K562 (cell line): ENCODE measurements around the gene C17orf50. TPM values are rescaled to one million over a fixed set of nuclear protein-coding genes. Genes with fewer than 3 reads are reported as not detected.

Source experiments
- ATAC-seq: fragments of 200-7000 bp; cut with Tn5 transposase; 3 replicates; pipeline ENCODE4 v1.9.1; 2020; ENCODE audit warnings: moderate library complexity
- BruUV-seq: library from RNA; stranded (reverse); fragments of 400-500 nt; replicated peaks from 2 replicates; lab custom pipeline; 2021; lab: Mats Ljungman, UMichigan
- CTCF ChIA-PET: fragments of 300-600 bp; formaldehyde crosslinking; extraction: SDS; loops from one replicate; lab custom pipeline; 2021; ENCODE audit warnings: low intra/inter-chr PET ratio; lab: Yijun Ruan, JAX
- POLR2A ChIA-PET: fragments of 300-600, 350-650 bp; sonication (Branson Sonifier 250); formaldehyde crosslinking; extraction: SDS; loops from one replicate; lab custom pipeline; 2021; ENCODE audit warnings: antibody characterized with exemption, inconsistent platforms; lab: Yijun Ruan, JAX
- DNase-seq, 4 experiments: peaks; one replicate each; pipeline versions ENCODE4 v3.0.0 to v3.0.0-alpha.2; 2011 to 2018; ENCODE audit warnings: low spot score in 3 of 4, mixed read lengths in 3 of 4; ENCODE audit errors: extremely low read depth in 1 of 4
- FAIRE-seq: peaks from 2 replicates; lab custom pipeline; 2011; peaks lifted over from hg19 to GRCh38; lab: Jason Lieb, UNC
- H2AFZ ChIP-seq: 2 replicates; pipeline ENCODE4 v1.6.0; 2011; ENCODE audit warnings: low read depth, low read length, control low read depth, inconsistent platforms
- H3K27ac ChIP-seq: fragments of 200-600 bp; 3 replicates; pipeline ENCODE4 v1.8.0; 2011; ENCODE audit warnings: low read depth, mild to moderate bottlenecking, control low read depth, inconsistent platforms, low read length, moderate library complexity, mixed read lengths; ENCODE audit errors: extremely low read depth
- H3K27me3 ChIP-seq, 2 experiments: fragments of 300-600 bp in 1 of 2; 2 replicates in 1 of 2; 3 replicates in 1 of 2; pipeline versions ENCODE4 v1.6.0 to v1.8.0; 2011; ENCODE audit warnings: inconsistent platforms in 2 of 2, low read length in 2 of 2, mild to moderate bottlenecking in 1 of 2, mixed read lengths in 1 of 2, moderate library complexity in 1 of 2; ENCODE audit not compliant: control insufficient read depth in 2 of 2, insufficient read depth in 2 of 2
- H3K36me3 ChIP-seq: fragments of 300-600 bp; 3 replicates; pipeline ENCODE4 v1.8.0; 2011; ENCODE audit warnings: mild to moderate bottlenecking, low read length, inconsistent platforms; ENCODE audit not compliant: control insufficient read depth, insufficient read depth
- H3K4me1 ChIP-seq, 2 experiments: fragments of 200-600 bp in 1 of 2; replicated peaks in 1 of 2; 2 replicates in 1 of 2; 3 replicates in 1 of 2; pipeline versions ENCODE4 v1.5.1 to v1.8.0; 2011; ENCODE audit warnings: inconsistent platforms in 2 of 2, low read length in 2 of 2, mild to moderate bottlenecking in 1 of 2, mixed read lengths in 1 of 2, moderate library complexity in 1 of 2; ENCODE audit not compliant: control insufficient read depth in 2 of 2, insufficient read depth in 2 of 2
- H3K4me2 ChIP-seq: 2 replicates; pipeline ENCODE4 v1.6.1; 2011; ENCODE audit warnings: low read length, control low read depth, inconsistent platforms, mixed read lengths; ENCODE audit not compliant: insufficient read depth
- H3K4me3 ChIP-seq: fragments of 200-600 bp; sonication (generic), shearing (Covaris generic); 2 replicates; pipeline ENCODE4 v1.5.1; 2016; ENCODE audit warnings: control low read depth, inconsistent platforms
- H3K79me2 ChIP-seq: fragments of 200-600 bp; 3 replicates; pipeline ENCODE4 v1.8.0; 2011; ENCODE audit warnings: low read length, inconsistent platforms; ENCODE audit not compliant: control insufficient read depth, insufficient read depth
- H3K9ac ChIP-seq, 2 experiments: 2 replicates each; pipeline versions ENCODE4 v1.6.0 to v1.6.1; 2011; ENCODE audit warnings: low read depth in 2 of 2, low read length in 2 of 2, control low read depth in 1 of 2, inconsistent platforms in 1 of 2, mild to moderate bottlenecking in 1 of 2, mixed read lengths in 1 of 2; ENCODE audit not compliant: insufficient read depth in 1 of 2
- H3K9me1 ChIP-seq: one replicate; pipeline ENCODE4 v1.6.0; 2011; ENCODE audit warnings: inconsistent platforms, mild to moderate bottlenecking, low read length, moderate library complexity; ENCODE audit not compliant: control insufficient read depth, insufficient read depth
- H3K9me3 ChIP-seq: replicated peaks from 2 replicates; pipeline ENCODE4 v1.5.1; 2011; ENCODE audit warnings: low read depth, low read length, inconsistent platforms; ENCODE audit not compliant: control insufficient read depth, insufficient read depth
- H4K20me1 ChIP-seq: replicated peaks from 2 replicates; pipeline ENCODE4 v1.6.1; 2011; ENCODE audit warnings: low read length, inconsistent platforms, mixed read lengths; ENCODE audit not compliant: control insufficient read depth, insufficient read depth
- NCOA2 ChIP-seq, 2 experiments: fragments of 450-650 bp; IDR thresholded peaks; 2 replicates each; pipeline ENCODE4 v1.6.1; 2018; ENCODE audit warnings: mild to moderate bottlenecking in 2 of 2, moderate library complexity in 1 of 2; ENCODE audit not compliant: partially characterized antibody in 2 of 2
- SLC30A9 ChIP-seq: fragments of 250-450 bp; sonication (Bioruptor Pico); IDR thresholded peaks from 2 replicates; pipeline ENCODE4 v1.8.0; 2022; ENCODE audit warnings: mild to moderate bottlenecking, moderate library complexity
- ZNF134 ChIP-seq: fragments of 250-450 bp; sonication (Bioruptor Pico); conservative IDR thresholded peaks from 2 replicates; pipeline ENCODE4 v1.4.0; 2020
- ZNF316 ChIP-seq: fragments of 450-650 bp; IDR thresholded peaks from 2 replicates; pipeline ENCODE4 v1.6.1; 2016
- ZNF780A ChIP-seq: fragments of 250-450 bp; sonication (Bioruptor Pico); IDR thresholded peaks from 2 replicates; pipeline ENCODE4 v1.5.0; 2021; ENCODE audit warnings: mild to moderate bottlenecking
- WGBS: fragments of 100-300 bp; shearing (Covaris generic); methylation state at CpG from one replicate; pipeline ENCODE4 v1.1.6; 2016; ENCODE audit warnings: low coverage, mixed read lengths; ENCODE audit not compliant: insufficient coverage; ENCODE audit errors: missing lambda C conversion rate; 5-methylcytosine and 5-hydroxymethylcytosine counted together
- in situ Hi-C: fragments of 300-500 bp; cut with MboI; formaldehyde crosslinking; loops from 4 replicates; pipeline ENCODE4 v1.15.0; 2018; ENCODE audit warnings: inconsistent platforms, mixed read lengths
- intact Hi-C: fragments of 100-400 bp; cut with micrococcal nuclease; formaldehyde crosslinking; loops from 2 replicates; pipeline ENCODE4 v1.14.2; 2022
- polyA plus RNA-seq, 8 experiments: library from polyadenylated mRNA; depleted of rRNA in 4 of 8; stranded (reverse) in 5 of 8; unstranded in 3 of 8; fragments of >200 nt; fragmentation: Nextera tagmentation in 2 of 8; fragmentation: Illumina TruSeq in 1 of 8; extraction: Ambion mirVana in 2 of 8; extraction: Trizol in 1 of 8; gene quantifications; 2 replicates each; pipeline versions ENCODE4 v1.2.1 to v1.2.3, GENCODE V29; 2011 to 2014; ENCODE audit warnings: inconsistent platforms in 1 of 8, missing spikeins in 1 of 8
- total RNA-seq, 7 experiments: library from RNA; depleted of rRNA in 6 of 7; stranded (reverse); fragments of >200 nt in 6 of 7; fragmentation: Illumina TruSeq in 2 of 7; extraction: Trizol in 2 of 7; gene quantifications; 2 replicates each; pipeline versions ENCODE4 v1.2.1 to v1.2.3, GENCODE V29; 2011 to 2021; ENCODE audit warnings: low replicate concordance in 1 of 7
- TF ChIP-seq, protein P1 (sequence below): fragments of 250-450 bp; sonication (Bioruptor Pico); IDR thresholded peaks from 2 replicates; pipeline ENCODE4 v1.8.0; 2021; ENCODE audit warnings: moderate library complexity, mild to moderate bottlenecking, inconsistent platforms
- TF ChIP-seq, protein P2 (sequence below), 2 experiments: fragments of 450-650 bp in 1 of 2; sonication (generic) in 1 of 2; formaldehyde crosslinking in 1 of 2; IDR thresholded peaks in 1 of 2; conservative IDR thresholded peaks in 1 of 2; 2 replicates each; pipeline versions ENCODE4 v1.6.1 to v1.8.1; 2016 to 2023; ENCODE audit warnings: mild to moderate bottlenecking in 2 of 2, moderate library complexity in 2 of 2, inconsistent platforms in 1 of 2, missing genetic modification reagents in 1 of 2
- TF ChIP-seq, protein P3 (sequence below), 2 experiments: fragments of 450-650 bp; IDR thresholded peaks; 2 replicates each; pipeline ENCODE4 v1.6.1; 2018; ENCODE audit warnings: mild to moderate bottlenecking in 2 of 2, low read depth in 1 of 2; ENCODE audit not compliant: partially characterized antibody in 2 of 2
- TF ChIP-seq, protein P4 (sequence below): fragments of 250-450 bp; sonication (Bioruptor Pico); IDR thresholded peaks from 2 replicates; pipeline ENCODE4 v1.8.0; 2021; ENCODE audit warnings: mild to moderate bottlenecking, moderate library complexity

C17orf50 gene
- total and polyA plus RNA-seq, 9 of the 15 experiments (the other 6 are each of a cell fraction or from before 2014, with no cell fraction given) = not detected

DNA sequence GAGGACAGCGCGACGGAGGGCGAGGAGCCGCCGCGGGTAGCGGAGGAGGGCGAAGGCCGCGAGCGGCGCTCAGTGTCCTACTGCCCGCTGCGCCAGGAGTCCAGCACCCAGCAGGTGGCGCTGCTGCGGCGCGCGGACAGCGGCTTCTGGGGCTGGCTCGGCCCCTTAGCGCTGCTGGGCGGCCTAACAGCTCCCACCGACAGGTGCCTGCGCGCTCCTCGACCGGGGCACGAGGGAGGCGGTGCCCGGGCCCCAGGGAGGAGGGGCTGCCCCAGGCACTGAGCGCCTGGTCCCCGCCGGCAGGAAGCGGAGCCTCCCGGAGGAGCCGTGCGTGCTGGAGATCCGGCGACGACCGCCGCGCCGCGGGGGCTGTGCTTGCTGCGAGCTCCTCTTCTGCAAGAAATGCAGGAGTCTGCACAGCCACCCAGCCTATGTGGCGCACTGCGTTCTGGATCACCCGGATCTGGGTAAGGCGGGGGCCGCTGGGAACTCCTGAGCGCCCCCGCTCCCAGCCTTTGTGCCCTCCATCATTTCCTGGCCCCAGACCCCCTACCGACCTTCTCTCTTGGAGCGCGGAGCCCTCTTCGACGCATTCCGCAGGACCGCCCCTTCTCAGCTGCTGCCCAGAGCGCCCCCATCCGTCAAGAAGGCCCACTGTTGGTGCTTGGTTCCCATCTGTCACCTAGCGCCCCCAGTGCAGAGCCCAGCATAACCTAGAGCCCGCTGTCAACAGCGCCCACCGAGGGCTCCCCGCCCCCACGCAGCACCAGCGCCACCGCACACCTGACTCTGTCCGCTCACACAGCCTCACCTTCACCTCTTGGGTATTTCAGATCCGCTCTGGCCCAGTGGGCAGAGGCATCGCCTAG is 3.7 kb downstream of the C17orf50 start (continued):
- TF ChIP-seq ZNF134 (no peak), NCOA2 (IDR thresholded peaks at IDR 0.05; ENCODE audit: partially characterized antibody in 2 of 2) (no peak)
- TF ChIP-seq, protein P1, sequence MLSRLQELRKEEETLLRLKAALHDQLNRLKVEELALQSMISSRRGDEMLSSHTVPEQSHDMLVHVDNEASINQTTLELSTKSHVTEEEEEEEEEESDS (CRISPR knock-in tag) = no peak
- TF ChIP-seq, protein P2, sequence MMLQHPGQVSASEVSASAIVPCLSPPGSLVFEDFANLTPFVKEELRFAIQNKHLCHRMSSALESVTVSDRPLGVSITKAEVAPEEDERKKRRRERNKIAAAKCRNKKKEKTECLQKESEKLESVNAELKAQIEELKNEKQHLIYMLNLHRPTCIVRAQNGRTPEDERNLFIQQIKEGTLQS (IDR thresholded peaks at IDR 0.05) = no peak
- TF ChIP-seq, protein P2 (CRISPR knock-in tag; conservative IDR thresholded peaks at IDR 0.05) = no peak

DNA sequence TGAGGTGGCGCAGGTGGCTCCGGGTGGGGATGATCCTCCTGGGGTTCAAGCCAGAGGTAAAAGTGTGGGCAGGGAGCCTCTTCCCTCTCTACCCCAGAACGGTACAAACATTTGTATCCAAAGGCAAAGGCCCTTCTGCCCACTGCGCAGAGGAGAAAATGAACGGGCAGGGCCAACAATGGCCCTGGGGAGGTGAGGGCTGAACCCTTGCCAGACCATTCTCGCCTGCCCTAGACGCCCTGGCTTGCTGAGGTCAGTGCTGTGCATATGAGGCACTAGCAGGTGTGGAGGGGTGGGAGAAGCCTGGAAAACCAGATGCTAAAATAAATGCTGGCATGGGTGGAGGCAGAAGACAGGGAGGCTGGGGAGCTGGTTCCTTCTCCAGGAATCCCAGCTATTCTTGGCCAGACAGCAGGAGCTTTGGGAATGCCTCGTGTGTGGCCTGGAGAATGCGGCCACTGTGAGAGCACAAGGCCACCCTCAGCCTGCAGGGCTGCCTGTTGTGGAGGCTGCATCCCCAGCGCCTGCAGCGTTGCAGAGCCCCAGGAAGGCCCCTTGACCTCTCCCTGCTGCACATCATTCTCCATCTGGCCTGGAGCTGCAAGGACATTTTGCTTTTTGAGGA is 4.5 kb downstream of the C17orf50 start:
- intact Hi-C loops = loop anchor here (10.0 kb wide), 1 partner anchor 180 kb away; the partner anchor contains the start of gene LYZL6
- no peak overlapping the region for H3K27ac ChIP-seq
- H3K4me3 ChIP-seq = no peak overlapping the region
- DNase-seq (no peak), FAIRE-seq (no peak), ATAC-seq (no peak)
- 15% methylated on average over 10 of the region's 11 CpGs for WGBS
- no peak overlapping the region for H2AFZ ChIP-seq
- H3K9ac ChIP-seq = no peak overlapping the region; a peak in 1 of 4 replicates
- H3K4me1 ChIP-seq = peaks cover 0 to 22% of the 10 kb centered on the region in 2 experiments; a peak in 3 of 5 replicates
- no peaks in the 10 kb centered on the region for H3K79me2 ChIP-seq
- in situ Hi-C loops = loop anchor here (5.0 kb wide), 1 partner anchor 42 kb away; the partner anchor contains the start of gene TAF15
- POLR2A ChIA-PET = interaction anchor here (2.3 kb wide), 1 partner anchor 44 kb away, joined by 13 read pairs; the partner anchor contains the start of gene TAF15
- no TSS peak for BruUV-seq
- H4K20me1 ChIP-seq = no peaks in the 10 kb centered on the region
- H3K9me1 ChIP-seq = peaks cover 3% of the 10 kb centered on the region
- H3K9me3 ChIP-seq = no peaks in the 10 kb centered on the region
- CTCF ChIA-PET = interaction anchor here (2.6 to 2.9 kb wide), 2 partner anchors 39 to 43 kb away, joined by 26 to 39 read pairs; partner anchors contain the start of gene TAF15
- 0 out of 2 replicates have a peak overlapping the region, but pooled peaks have one; percentile 76 for H3K4me2 ChIP-seq
- H3K27me3 ChIP-seq = peaks cover 28 to 71% of the 10 kb centered on the region in 2 experiments; a peak in 4 of 5 replicates
- H3K36me3 ChIP-seq = no peaks in the 10 kb centered on the region
- TF ChIP-seq, protein P3, sequence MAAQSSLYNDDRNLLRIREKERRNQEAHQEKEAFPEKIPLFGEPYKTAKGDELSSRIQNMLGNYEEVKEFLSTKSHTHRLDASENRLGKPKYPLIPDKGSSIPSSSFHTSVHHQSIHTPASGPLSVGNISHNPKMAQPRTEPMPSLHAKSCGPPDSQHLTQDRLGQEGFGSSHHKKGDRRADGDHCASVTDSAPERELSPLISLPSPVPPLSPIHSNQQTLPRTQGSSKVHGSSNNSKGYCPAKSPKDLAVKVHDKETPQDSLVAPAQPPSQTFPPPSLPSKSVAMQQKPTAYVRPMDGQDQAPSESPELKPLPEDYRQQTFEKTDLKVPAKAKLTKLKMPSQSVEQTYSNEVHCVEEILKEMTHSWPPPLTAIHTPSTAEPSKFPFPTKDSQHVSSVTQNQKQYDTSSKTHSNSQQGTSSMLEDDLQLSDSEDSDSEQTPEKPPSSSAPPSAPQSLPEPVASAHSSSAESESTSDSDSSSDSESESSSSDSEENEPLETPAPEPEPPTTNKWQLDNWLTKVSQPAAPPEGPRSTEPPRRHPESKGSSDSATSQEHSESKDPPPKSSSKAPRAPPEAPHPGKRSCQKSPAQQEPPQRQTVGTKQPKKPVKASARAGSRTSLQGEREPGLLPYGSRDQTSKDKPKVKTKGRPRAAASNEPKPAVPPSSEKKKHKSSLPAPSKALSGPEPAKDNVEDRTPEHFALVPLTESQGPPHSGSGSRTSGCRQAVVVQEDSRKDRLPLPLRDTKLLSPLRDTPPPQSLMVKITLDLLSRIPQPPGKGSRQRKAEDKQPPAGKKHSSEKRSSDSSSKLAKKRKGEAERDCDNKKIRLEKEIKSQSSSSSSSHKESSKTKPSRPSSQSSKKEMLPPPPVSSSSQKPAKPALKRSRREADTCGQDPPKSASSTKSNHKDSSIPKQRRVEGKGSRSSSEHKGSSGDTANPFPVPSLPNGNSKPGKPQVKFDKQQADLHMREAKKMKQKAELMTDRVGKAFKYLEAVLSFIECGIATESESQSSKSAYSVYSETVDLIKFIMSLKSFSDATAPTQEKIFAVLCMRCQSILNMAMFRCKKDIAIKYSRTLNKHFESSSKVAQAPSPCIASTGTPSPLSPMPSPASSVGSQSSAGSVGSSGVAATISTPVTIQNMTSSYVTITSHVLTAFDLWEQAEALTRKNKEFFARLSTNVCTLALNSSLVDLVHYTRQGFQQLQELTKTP (IDR thresholded peaks at IDR 0.05; ENCODE audit: low read depth in 1 of 2, partially characterized antibody in 2 of 2) = no peak
- TF ChIP-seq SLC30A9 (CRISPR knock-in tag) (no peak), ZNF780A (CRISPR knock-in tag) (no peak), ZNF316 (no peak)
- TF ChIP-seq, protein P4, sequence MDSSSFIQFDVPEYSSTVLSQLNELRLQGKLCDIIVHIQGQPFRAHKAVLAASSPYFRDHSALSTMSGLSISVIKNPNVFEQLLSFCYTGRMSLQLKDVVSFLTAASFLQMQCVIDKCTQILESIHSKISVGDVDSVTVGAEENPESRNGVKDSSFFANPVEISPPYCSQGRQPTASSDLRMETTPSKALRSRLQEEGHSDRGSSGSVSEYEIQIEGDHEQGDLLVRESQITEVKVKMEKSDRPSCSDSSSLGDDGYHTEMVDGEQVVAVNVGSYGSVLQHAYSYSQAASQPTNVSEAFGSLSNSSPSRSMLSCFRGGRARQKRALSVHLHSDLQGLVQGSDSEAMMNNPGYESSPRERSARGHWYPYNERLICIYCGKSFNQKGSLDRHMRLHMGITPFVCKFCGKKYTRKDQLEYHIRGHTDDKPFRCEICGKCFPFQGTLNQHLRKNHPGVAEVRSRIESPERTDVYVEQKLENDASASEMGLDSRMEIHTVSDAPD (CRISPR knock-in tag) = no peak
